ENCODE data around the gene RNASE7. TPM values are rescaled to one million over a fixed set of nuclear protein-coding genes. Genes with fewer than 3 reads are reported as not detected.

Gene RNASE7
- total RNA-seq, 4 donors from 2014 or later, result not detected

DNA sequence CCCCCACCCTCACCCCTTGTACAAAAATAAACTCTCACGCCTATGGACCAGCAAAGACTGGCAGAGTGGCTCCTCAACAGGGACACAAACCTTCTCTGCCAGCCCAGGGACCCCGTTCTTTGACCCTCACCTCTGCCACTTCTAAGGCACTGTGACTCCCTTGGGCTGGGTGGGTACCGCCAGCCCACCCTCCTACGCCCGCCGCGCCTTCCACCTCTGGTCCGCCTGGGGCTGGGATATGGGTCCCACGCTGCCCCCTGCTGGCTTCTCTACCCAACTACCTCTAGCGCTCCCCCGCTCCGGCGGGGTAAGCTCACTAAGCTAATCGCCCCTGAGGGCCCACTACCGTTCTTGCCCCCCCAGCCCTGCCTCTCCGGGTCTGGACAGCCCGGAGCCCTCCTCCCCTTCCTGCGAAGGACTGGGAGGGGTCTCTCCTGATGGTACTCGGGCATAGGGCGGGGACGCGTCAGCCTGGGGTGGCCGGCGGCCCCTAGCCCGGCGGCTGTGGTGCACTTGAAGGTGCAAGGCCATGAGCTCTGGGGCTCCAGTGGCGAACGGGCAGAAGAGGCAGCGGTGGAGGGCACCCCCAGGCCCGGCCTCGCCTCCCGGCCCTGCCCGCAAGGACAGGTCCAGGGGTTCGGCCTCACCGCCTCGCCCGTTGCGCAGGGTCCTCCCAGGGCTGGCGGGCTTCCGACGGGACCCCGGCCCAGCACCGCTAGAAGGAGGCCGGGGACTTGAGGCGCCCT, 48.2 kb downstream of the RNASE7 start:
- H3K4me3 ChIP-seq, result no peak overlapping the region
- DNase-seq, result no peak
- no peaks in the 10 kb centered on the region for H3K4me1 ChIP-seq
- no peak overlapping the region for H3K27ac ChIP-seq
- intact Hi-C loops (cut with DNase I; ENCODE audit: low total_unique reads), result no loop called here
- H3K9me3 ChIP-seq, result no peaks in the 10 kb centered on the region
- no peaks in the 10 kb centered on the region for H3K36me3 ChIP-seq
- no peaks in the 10 kb centered on the region for H3K27me3 ChIP-seq
- TF ChIP-seq, protein P1, sequence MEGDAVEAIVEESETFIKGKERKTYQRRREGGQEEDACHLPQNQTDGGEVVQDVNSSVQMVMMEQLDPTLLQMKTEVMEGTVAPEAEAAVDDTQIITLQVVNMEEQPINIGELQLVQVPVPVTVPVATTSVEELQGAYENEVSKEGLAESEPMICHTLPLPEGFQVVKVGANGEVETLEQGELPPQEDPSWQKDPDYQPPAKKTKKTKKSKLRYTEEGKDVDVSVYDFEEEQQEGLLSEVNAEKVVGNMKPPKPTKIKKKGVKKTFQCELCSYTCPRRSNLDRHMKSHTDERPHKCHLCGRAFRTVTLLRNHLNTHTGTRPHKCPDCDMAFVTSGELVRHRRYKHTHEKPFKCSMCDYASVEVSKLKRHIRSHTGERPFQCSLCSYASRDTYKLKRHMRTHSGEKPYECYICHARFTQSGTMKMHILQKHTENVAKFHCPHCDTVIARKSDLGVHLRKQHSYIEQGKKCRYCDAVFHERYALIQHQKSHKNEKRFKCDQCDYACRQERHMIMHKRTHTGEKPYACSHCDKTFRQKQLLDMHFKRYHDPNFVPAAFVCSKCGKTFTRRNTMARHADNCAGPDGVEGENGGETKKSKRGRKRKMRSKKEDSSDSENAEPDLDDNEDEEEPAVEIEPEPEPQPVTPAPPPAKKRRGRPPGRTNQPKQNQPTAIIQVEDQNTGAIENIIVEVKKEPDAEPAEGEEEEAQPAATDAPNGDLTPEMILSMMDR (IDR thresholded peaks at IDR 0.05), result peak in 2 of 4 experiments; percentile 18 to 39
- TF ChIP-seq POLR2A (IDR thresholded peaks at IDR 0.05), result no peak

DNA sequence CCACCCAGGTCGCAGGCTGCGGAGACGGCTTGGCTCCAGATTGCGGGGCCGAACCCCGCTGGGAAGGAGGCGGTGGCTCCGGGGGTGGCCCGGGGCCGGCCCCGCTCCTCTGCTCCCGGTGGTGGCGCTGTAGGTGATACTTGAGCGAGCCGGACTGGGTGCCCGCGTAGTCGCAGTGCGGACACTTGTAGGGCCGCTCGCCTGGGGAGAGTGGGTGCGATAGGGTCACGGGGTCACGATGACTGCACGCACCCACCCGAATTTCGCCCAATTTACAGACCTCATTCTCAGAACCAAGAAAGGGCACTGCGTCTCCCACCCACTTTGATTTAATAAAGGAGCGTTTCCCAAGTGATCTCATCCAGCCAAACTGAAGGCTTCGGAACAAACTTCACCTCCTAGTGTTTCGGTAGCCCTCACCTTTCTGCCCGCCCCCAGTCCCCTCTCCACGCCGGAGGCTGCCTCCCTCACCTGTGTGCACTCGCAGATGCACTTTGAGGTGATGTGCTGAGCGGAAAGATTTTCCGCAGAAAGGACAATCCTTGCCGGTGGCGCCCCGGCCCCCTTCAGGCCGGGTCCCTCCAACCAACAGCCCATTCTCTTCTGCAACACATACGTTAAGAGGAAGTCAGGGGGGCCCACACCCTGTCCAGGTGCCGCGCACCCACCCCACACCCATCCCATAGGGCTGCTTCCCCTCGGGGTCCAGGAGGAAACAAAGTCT, 48.9 kb downstream of the RNASE7 start:
- DNase-seq, result peak in 1 of 2 donors; percentile 21
- no peaks in the 10 kb centered on the region for H3K36me3 ChIP-seq
- H3K27me3 ChIP-seq, result no peaks in the 10 kb centered on the region
- H3K27ac ChIP-seq, result no peak overlapping the region
- no peaks in the 10 kb centered on the region for H3K9me3 ChIP-seq
- TF ChIP-seq, protein P1 (IDR thresholded peaks at IDR 0.05), result no peak
- TF ChIP-seq POLR2A (IDR thresholded peaks at IDR 0.05), result no peak
- intact Hi-C loops (cut with DNase I; ENCODE audit: low total_unique reads), result no loop called here
- H3K4me3 ChIP-seq, result no peak overlapping the region
- H3K4me1 ChIP-seq, result no peaks in the 10 kb centered on the region

DNA sequence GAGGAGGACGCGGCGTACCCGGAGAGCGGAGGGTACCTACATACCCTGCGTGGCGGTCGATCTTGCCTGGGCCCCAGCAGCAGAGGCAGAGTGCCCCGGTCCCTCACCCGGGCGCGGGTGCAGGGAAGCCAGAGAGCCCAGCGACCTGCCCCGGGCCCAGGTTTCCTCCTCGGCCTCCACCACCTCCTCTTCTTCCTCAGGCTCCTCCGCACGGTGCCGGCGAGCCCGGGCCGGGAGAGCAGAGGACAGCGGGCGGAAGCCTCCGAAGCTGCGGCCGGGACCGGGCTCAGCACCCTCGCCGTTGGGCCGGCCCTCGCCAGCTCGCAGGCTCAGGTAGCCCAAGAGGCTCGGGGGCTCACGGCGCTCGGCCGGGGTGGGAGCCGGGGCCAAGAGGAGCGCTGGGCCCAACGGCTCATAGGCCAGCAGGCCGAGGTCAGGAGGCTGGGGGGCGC, 49.7 kb downstream of the RNASE7 start:
- TF ChIP-seq POLR2A (IDR thresholded peaks at IDR 0.05), result no peak
- Histone ChIP-seq H3K36me3 (no peaks in the 10 kb centered on the region), H3K27me3 (no peaks in the 10 kb centered on the region), H3K4me3 (no peak overlapping the region), H3K4me1 (no peaks in the 10 kb centered on the region), H3K27ac (peak overlapping the region; percentile 25 to 54), H3K9me3 (no peaks in the 10 kb centered on the region)
- intact Hi-C loops (cut with DNase I; ENCODE audit: low total_unique reads), result no loop called here
- DNase-seq, result peak in 1 of 2 donors; percentile 18

DNA sequence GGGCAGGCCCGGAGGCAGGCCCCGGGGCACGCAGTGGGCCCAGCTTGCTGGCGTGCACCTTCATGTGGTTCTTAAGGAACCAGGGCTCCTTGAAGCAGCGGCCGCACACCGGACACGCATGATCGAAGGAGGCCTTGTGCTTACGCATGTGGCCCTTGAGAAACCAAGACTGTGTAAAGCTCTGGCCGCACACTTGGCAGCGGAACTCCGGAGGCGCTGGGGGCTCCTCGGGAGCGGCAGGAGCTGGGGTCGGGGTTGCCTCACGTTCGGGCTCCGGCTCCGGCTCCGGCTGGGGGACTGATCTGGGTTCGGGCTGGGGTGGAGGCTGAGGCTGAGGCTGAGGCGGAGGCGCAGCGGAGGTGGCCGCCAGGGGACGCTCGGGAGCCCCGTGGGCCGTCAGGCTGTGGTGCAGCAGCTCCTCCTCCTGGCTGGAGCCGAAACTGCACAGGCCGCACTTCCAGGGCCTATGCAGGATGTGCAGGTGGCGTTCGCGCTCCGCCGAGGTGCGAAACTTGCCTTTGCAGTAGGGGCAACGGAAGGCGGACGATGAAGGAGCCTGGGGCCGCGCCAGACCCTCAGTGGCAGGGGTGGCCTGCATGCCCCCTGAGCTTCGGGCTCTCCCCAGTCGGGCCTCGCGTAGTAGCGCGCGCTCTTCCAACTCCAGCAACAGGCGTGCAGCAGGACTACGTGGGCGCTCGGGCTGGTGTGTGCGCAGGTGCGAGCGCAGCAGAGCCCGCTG, 50.3 kb downstream of the RNASE7 start:
- TF ChIP-seq, protein P1 (IDR thresholded peaks at IDR 0.05), result peak; percentile 100
- TF ChIP-seq POLR2A (IDR thresholded peaks at IDR 0.05), result peak in 1 of 2 donors; percentile 50
- Histone ChIP-seq H3K27ac (peak overlapping the region; percentile 25 to 54), H3K27me3 (no peaks in the 10 kb centered on the region), H3K9me3 (no peaks in the 10 kb centered on the region), H3K4me1 (peaks cover 0 to 4% of the 10 kb centered on the region in 2 donors), H3K4me3 (no peak overlapping the region), H3K36me3 (no peaks in the 10 kb centered on the region)
- peak; percentile 80 to 87 for DNase-seq
- intact Hi-C loops (cut with DNase I; ENCODE audit: low total_unique reads), result no loop called here

DNA sequence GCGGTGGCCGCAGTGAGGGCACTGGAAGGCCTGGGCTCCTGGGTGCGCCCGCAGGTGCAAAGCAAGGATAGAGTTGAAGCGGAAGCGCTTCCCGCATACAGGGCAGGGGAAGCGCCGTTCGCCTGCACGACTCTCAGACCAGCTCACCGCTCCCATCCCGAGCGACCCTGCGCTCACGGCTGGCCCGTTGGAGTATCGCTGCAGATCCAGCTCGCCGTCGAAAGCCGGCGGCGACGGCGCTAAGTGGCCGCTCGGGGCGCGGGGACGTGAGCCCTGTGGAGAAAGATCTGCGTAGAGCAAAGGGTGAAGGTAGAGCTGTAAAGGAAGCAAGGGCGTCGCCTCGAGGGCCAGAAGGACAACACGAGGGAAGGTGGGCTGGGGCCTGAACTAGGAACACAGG, 50.9 kb downstream of the RNASE7 start:
- Histone ChIP-seq H3K4me3 (no peak overlapping the region), H3K36me3 (no peaks in the 10 kb centered on the region), H3K27me3 (no peaks in the 10 kb centered on the region), H3K9me3 (no peaks in the 10 kb centered on the region), H3K4me1 (peaks cover 0 to 8% of the 10 kb centered on the region in 2 donors), H3K27ac (no peak overlapping the region)
- TF ChIP-seq POLR2A (IDR thresholded peaks at IDR 0.05), result no peak
- TF ChIP-seq, protein P1 (IDR thresholded peaks at IDR 0.05), result no peak
- peak in 1 of 2 donors; percentile 17 for DNase-seq
- intact Hi-C loops (cut with DNase I; ENCODE audit: low total_unique reads), result no loop called here

Small RNAs within 50 kb of the gene (microRNA-seq; reads per million reads assigned to microRNA genes)
- not detected for gene MIR6717 (ENCODE audit: borderline microRNAs expressed, borderline replicate concordance)

Other genes starting within 250 kb of the RNASE7 start
- gene RNASE1, start 239.5 kb upstream of the RNASE7 start, total RNA-seq, result 100 to 1,000 TPM; 107 to 299 (median 167) TPM
- not detected for gene RNASE3, start 151.0 kb upstream of the RNASE7 start, total RNA-seq
- 1 to 10 TPM in 2 of 4 donors, under 1 TPM in 1, not detected in 1; 0.51 to 1.8 (median 1.0) TPM for gene RNASE2, start 86.9 kb upstream of the RNASE7 start, total RNA-seq
- gene METTL17, start 52.4 kb upstream of the RNASE7 start, total RNA-seq, result 10 to 100 TPM; 46.6 to 73.5 (median 65.9) TPM
- under 1 TPM in 2 of 4 donors, not detected in 2; 0.52 to 0.97 TPM for gene SLC39A2, start 43.1 kb upstream of the RNASE7 start, total RNA-seq
- gene NDRG2, start 17.3 kb upstream of the RNASE7 start, total RNA-seq, result 100 to 1,000 TPM; 111 to 563 (median 200) TPM
- gene TPPP2, start 12.1 kb upstream of the RNASE7 start, total RNA-seq, result under 1 TPM in 1 of 4 donors, not detected in 3; 0.67 TPM
- gene RNASE13, start 7.6 kb upstream of the RNASE7 start, total RNA-seq, result not detected
- not detected for gene RNASE8, start 15.5 kb downstream of the RNASE7 start, total RNA-seq
- 100 to 1,000 TPM in 2 of 4 donors, 10 to 100 TPM in 2; 25.3 to 103 (median 66.9) TPM for gene ARHGEF40, start 27.9 kb downstream of the RNASE7 start, total RNA-seq
- 10 to 100 TPM in 3 of 4 donors, 1 to 10 TPM in 1; 7.4 to 56.8 (median 15.9) TPM for gene ZNF219, start 56.3 kb downstream of the RNASE7 start, total RNA-seq
- under 1 TPM in 1 of 4 donors, not detected in 3; 0.85 TPM for gene TMEM253, start 58.7 kb downstream of the RNASE7 start, total RNA-seq
- gene OR5AU1, start 113.7 kb downstream of the RNASE7 start, total RNA-seq, result not detected
- gene HNRNPC, start 227.1 kb downstream of the RNASE7 start, total RNA-seq, result 100 to 1,000 TPM; 378 to 599 (median 531) TPM
- under 1 TPM in 1 of 4 donors, not detected in 3; 0.14 TPM for gene RPGRIP1, start 237.7 kb downstream of the RNASE7 start, total RNA-seq

All from uterus (tissue), 4 donors.